ENCODE measurements around the gene DPEP2NB.
"Not testable (repeated sequence)": the region's sequence is repeated elsewhere in the genome, so short reads cannot be mapped to it uniquely, and the experiment has no call there.

Gene DPEP2NB

DNA sequence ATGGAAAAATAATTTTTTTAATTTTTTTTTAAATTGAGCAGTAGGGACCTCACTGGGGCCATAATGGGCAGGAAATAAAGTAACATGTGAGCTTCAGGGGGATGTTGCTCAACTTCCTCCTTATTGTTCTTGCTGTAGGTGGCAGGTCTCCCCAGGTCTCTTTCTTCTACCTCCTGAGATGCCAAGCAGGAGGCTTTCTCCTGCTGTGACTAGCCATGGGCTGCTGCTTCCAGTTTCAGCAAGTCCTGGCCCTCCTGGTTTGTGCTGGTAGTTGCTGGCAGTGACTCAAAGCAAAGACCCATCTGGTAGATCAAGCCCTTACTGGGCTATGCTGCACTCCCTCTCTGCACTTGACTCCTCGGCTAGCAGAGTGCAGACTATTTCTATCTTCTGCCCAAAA, 2.3 kb downstream of the DPEP2NB start:
- no peak for DNase-seq (ENCODE audit: low read depth)
- TF ChIP-seq, protein P1, sequence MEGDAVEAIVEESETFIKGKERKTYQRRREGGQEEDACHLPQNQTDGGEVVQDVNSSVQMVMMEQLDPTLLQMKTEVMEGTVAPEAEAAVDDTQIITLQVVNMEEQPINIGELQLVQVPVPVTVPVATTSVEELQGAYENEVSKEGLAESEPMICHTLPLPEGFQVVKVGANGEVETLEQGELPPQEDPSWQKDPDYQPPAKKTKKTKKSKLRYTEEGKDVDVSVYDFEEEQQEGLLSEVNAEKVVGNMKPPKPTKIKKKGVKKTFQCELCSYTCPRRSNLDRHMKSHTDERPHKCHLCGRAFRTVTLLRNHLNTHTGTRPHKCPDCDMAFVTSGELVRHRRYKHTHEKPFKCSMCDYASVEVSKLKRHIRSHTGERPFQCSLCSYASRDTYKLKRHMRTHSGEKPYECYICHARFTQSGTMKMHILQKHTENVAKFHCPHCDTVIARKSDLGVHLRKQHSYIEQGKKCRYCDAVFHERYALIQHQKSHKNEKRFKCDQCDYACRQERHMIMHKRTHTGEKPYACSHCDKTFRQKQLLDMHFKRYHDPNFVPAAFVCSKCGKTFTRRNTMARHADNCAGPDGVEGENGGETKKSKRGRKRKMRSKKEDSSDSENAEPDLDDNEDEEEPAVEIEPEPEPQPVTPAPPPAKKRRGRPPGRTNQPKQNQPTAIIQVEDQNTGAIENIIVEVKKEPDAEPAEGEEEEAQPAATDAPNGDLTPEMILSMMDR (conservative IDR thresholded peaks at IDR 0.05; ENCODE audit: low read length) = no peak
- H3K4me3 ChIP-seq (ENCODE audit: low read length) = no peak overlapping the region

DNA sequence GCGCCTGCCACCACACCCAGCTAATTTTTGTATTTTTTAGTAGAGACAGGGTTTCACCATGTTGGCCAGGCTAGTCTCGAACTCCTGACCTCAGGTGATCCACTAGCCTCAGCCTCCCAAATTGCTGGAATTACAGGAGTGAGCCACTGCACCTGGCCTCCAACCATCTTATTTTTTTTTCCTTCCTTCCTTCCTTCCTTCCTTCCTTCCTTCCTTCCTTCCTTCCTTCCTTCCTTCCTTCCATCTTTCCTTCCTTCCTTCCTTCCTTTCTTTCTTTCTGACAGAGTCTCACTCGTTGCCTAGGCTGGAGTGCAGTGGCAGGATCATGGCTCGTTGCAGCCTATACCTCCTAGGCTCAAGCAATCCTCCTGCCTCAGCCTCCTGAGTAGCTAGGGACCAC, 5.8 kb downstream of the DPEP2NB start:
- H3K4me3 ChIP-seq (ENCODE audit: low read length); DNase-seq (ENCODE audit: low read depth): not testable (repeated sequence)

DNA sequence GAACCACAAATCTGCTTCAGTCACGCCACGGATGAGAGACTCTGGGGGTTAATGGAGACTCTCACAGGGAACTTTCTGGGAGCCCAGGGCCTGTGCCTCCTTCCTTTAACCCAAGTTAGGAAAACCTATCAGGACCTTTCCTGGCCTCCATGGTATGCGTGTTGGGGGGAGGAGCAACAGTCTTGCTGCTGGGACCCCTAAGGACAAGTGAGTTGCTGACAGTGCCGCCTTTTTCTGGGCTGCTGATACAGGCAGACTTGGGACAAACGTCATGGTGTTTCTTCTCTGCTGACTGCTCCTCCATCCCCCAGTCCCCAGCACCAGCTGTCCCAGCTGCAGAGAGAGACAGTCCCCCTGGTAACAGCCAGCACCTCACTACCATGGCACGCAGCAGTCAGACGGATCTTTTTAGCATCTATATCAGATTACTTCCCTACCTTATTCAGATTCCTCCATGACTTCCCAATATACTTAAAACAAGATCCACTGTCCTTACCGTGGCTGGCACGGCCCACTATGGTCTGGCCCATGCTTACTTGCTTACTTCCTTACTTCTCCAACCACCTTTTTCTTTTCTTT, 6.5 kb downstream of the DPEP2NB start:
- DNase-seq (ENCODE audit: low read depth) = no peak
- TF ChIP-seq, protein P1 (conservative IDR thresholded peaks at IDR 0.05; ENCODE audit: low read length) = no peak
- H3K4me3 ChIP-seq (ENCODE audit: low read length) = no peak overlapping the region

DNA sequence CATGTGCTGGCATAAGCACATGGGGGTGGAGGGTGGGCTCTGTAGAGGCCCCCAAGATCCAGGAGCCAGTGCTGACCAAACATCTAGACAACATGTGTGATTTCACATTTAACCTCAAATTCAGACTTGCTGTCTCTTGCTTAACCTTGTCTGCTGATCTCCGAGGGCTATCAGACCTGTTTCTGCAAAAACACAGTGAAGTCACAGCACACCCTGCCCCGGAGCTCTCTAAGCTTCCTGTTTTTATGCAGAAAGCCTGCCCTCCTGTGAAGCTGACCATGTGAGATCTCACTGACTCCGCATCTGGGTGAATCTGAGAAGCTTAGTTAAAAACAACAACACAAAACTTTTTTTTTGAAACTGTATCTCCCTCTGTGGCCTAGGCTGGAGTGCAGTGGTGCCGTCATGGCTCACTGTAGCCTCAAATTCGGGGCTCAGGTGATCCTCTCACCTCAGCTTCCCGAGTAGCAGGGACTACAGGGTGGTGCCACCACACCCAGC, 9.9 kb downstream of the DPEP2NB start:
- TF ChIP-seq, protein P1 (conservative IDR thresholded peaks at IDR 0.05; ENCODE audit: low read length) = no peak
- no peak for DNase-seq (ENCODE audit: low read depth)
- no peak overlapping the region for H3K4me3 ChIP-seq (ENCODE audit: low read length)

DNA sequence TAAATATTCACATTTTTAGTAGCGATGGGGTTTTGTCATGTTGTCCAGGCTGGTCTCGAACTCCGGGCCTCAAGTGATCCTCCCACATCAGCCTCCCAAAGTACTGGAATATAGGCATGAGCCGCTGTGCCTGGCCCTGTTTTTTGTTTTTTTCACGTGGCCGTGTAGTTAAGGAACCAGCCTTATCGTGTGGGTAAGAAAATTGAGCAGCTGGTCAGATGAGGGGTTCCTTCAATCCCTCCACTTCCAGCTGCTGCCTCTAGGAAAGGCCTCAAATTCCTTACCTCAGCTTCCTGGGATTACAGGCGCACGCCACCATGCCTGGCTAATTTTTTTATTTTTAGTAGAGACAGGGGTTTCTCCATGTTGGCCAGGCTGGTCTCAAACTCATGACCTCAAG, 10.5 kb downstream of the DPEP2NB start:
- TF ChIP-seq, protein P1 (conservative IDR thresholded peaks at IDR 0.05; ENCODE audit: low read length) = no peak
- H3K4me3 ChIP-seq (ENCODE audit: low read length) = no peak overlapping the region
- DNase-seq (ENCODE audit: low read depth) = no peak

DNA sequence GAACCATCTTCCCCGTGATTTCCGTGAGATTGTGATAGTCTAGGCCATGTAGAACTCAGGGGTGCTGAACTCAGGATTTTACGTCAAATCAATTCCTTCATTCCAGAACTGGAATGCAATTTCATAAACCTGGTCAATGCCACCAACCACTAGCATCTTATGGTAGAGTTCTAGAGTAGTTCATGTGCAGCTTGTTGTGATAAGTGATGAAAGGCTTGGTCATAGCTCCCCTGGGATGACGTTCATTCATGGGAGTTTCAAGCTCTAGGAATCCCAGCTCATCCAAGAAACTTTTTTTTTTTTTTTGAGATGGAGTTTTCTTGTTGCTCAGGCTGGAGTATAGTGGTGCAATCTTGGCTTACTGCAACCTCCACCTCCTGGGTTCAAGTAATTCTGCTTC, 12.7 kb downstream of the DPEP2NB start:
- DNase-seq (ENCODE audit: low read depth) = peak; percentile 31
- TF ChIP-seq, protein P1 (conservative IDR thresholded peaks at IDR 0.05; ENCODE audit: low read length) = no peak

DNA sequence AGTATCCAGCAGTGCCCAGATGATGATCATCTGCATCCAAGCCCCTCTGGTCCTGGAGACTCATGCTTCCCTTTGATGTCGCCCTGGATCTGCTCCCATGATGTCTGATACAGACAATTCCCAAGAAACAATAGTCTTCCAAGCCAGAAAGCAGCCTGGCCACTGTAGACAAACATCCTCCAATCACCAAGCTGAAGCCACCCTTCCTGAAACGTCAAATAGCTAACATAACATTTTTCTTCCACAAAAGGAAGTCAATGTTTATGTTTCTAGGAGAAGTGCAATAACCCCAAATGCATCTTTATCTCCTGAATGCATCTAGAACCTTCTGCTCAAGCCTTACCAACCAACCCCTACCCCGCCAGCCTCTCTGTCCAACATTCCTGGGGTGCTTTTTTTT, 15.3 kb downstream of the DPEP2NB start:
- TF ChIP-seq, protein P1 (conservative IDR thresholded peaks at IDR 0.05; ENCODE audit: low read length) = no peak
- no peak for DNase-seq (ENCODE audit: low read depth)
- no peak overlapping the region for H3K4me3 ChIP-seq (ENCODE audit: low read length)

More for the DNA sequence above, 12.7 kb downstream of the DPEP2NB start:
- H3K4me3 ChIP-seq (ENCODE audit: low read length) = no peak overlapping the region
